Measurements from ENCODE around the gene MGME1.

DNA sequence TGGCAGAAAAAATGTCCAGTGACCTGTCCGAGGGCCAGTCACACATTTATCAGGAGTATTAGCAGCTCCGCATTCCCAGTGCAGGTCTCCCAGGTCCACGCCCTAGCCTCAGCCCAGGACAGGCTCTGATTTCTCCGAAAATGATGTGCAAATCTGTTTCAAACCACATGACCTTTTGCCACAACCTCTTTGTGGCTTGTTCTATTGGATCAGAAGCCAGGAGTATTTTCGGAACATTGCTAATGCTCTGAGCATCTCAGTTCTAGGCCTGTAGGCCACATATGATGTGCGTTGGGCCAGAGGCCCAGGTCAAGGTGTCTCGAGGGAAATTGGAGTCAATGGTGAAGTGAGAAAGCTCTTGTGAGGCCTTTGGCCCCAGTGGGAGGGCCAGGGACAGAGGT is 40.6 kb upstream of the MGME1 start:
- TF ChIP-seq POLR2A (IDR thresholded peaks at IDR 0.05), result no peak
- TF ChIP-seq, protein P1, sequence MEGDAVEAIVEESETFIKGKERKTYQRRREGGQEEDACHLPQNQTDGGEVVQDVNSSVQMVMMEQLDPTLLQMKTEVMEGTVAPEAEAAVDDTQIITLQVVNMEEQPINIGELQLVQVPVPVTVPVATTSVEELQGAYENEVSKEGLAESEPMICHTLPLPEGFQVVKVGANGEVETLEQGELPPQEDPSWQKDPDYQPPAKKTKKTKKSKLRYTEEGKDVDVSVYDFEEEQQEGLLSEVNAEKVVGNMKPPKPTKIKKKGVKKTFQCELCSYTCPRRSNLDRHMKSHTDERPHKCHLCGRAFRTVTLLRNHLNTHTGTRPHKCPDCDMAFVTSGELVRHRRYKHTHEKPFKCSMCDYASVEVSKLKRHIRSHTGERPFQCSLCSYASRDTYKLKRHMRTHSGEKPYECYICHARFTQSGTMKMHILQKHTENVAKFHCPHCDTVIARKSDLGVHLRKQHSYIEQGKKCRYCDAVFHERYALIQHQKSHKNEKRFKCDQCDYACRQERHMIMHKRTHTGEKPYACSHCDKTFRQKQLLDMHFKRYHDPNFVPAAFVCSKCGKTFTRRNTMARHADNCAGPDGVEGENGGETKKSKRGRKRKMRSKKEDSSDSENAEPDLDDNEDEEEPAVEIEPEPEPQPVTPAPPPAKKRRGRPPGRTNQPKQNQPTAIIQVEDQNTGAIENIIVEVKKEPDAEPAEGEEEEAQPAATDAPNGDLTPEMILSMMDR (IDR thresholded peaks at IDR 0.05), result no peak

All from uterus (tissue), 2 donors.